Activated gamma-delta T cell treated with Interleukin-2 at 50 U/mL for 16 hours (primary cell): ENCODE results near the gene SH2D3A.
"Not testable (repeated sequence)": the region's sequence is repeated elsewhere in the genome, so short reads cannot be mapped to it uniquely, and the experiment has no call there.

Experiments
- DNase-seq: peaks from one replicate; pipeline ENCODE4 v3.0.0-alpha.2; 2020

The SH2D3A gene

GRCh38 chr19:6719540-6719861, 47.7 kb downstream of the SH2D3A start:
- DNase-seq = no peak

- DNase-seq = no peak
Measured at GRCh38 chr19:6718741-6719539, 48.3 kb downstream of the SH2D3A start.

- no peak for DNase-seq
Measured at GRCh38 chr19:6718111-6718740, 49.0 kb downstream of the SH2D3A start.

GRCh38 chr19:6717441-6717971, 49.7 kb downstream of the SH2D3A start:
- DNase-seq = no peak

- no peak for DNase-seq
Measured at GRCh38 chr19:6717036-6717435, 50.2 kb downstream of the SH2D3A start.

GRCh38 chr19:6716610-6716970, 50.6 kb downstream of the SH2D3A start:
- DNase-seq = no peak

- DNase-seq = no peak
Measured at GRCh38 chr19:6714749-6715555, 52.3 kb downstream of the SH2D3A start.

- DNase-seq = no peak
Measured at GRCh38 chr19:6713773-6714692, 53.2 kb downstream of the SH2D3A start.

GRCh38 chr19:6712692-6713670, 54.3 kb downstream of the SH2D3A start:
- no peak for DNase-seq

GRCh38 chr19:6712231-6712630, 55.0 kb downstream of the SH2D3A start:
- no peak for DNase-seq

- DNase-seq = no peak
Measured at GRCh38 chr19:6711605-6712004, 55.6 kb downstream of the SH2D3A start.

GRCh38 chr19:6711078-6711361, 56.2 kb downstream of the SH2D3A start:
- DNase-seq = no peak

- no peak for DNase-seq
Measured at GRCh38 chr19:6710273-6711077, 56.8 kb downstream of the SH2D3A start.

GRCh38 chr19:6709549-6709948, 57.7 kb downstream of the SH2D3A start:
- DNase-seq = no peak

GRCh38 chr19:6708913-6709312, 58.3 kb downstream of the SH2D3A start:
- DNase-seq = not testable (repeated sequence)

- no peak for DNase-seq
Measured at GRCh38 chr19:6708346-6708745, 58.9 kb downstream of the SH2D3A start.

- no peak for DNase-seq
Measured at GRCh38 chr19:6707658-6708018, 59.6 kb downstream of the SH2D3A start.

GRCh38 chr19:6707011-6707657, 60.1 kb downstream of the SH2D3A start:
- no peak for DNase-seq

GRCh38 chr19:6706633-6706958, 60.6 kb downstream of the SH2D3A start:
- no peak for DNase-seq

GRCh38 chr19:6705931-6706632, 61.2 kb downstream of the SH2D3A start:
- DNase-seq = no peak
